Psoas muscle (tissue), 8 donors: ENCODE data around the gene DNPH1. TPM values are rescaled to one million over a fixed set of nuclear protein-coding genes. Genes with fewer than 3 reads are reported as not detected.

ENCODE experiments used
- ATAC-seq, 4 donors: fragments of 200-7000 bp; cut with Tn5 transposase; one replicate each; pipeline ENCODE4 v1.9.1; 2020; ENCODE audit warnings: moderate library complexity in 3 of 4, mild to moderate bottlenecking in 2 of 4
- DNase-seq, 2 donors: peaks; one replicate each; pipeline ENCODE4 v3.0.0-alpha.2; 2020
- H3K27ac ChIP-seq: fragments of 200-600 bp; one replicate; pipeline ENCODE4 v1.8.0; 2022
- H3K27me3 ChIP-seq, 3 donors: fragments of 200-600 bp in 1 of 3; one replicate each; pipeline versions ENCODE4 v1.6.1 to v1.8.0; 2013 to 2022; ENCODE audit warnings: low read length in 2 of 3, mild to moderate bottlenecking in 2 of 3, moderate library complexity in 1 of 3; ENCODE audit not compliant: insufficient read depth in 3 of 3
- H3K36me3 ChIP-seq, 2 donors: fragments of 200-600 bp in 1 of 2; one replicate each; pipeline versions ENCODE4 v1.6.1 to v1.8.0; 2013 to 2022; ENCODE audit warnings: low read depth in 1 of 2, mild to moderate bottlenecking in 1 of 2, moderate library complexity in 1 of 2; ENCODE audit not compliant: insufficient read depth in 1 of 2
- H3K4me1 ChIP-seq: fragments of 200-600 bp; one replicate; pipeline ENCODE4 v1.8.0; 2022
- H3K4me3 ChIP-seq: fragments of 200-600 bp; one replicate; pipeline ENCODE4 v1.8.0; 2022; ENCODE audit warnings: mild to moderate bottlenecking
- H3K9me3 ChIP-seq: fragments of 200-600 bp; one replicate; pipeline ENCODE4 v1.8.0; 2022
- CTCF ChIP-seq: fragments of 200-600 bp; IDR thresholded peaks from one replicate; pipeline ENCODE4 v1.8.0; 2022; ENCODE audit warnings: antibody characterized with exemption
- WGBS, 3 donors: extraction: QIAGEN DNeasy Blood & Tissue Kit; methylation state at CpG; one replicate each; pipeline versions ENCODE4 v1.1.6 to v1.1.7; 2013; 5-methylcytosine and 5-hydroxymethylcytosine counted together
- intact Hi-C, 2 donors: fragments of 100-400 bp; cut with DNase I; formaldehyde crosslinking; loops; one replicate each; pipeline versions ENCODE4 v1.11.0 to v1.14.2; 2022
- polyA plus RNA-seq, 3 donors: library from polyadenylated mRNA; stranded (reverse); fragments of 200-250 nt; gene quantifications; one replicate each; pipeline ENCODE4 v1.2.3, GENCODE V29; 2013
- total RNA-seq, 4 donors: library from RNA; stranded (reverse); fragmentation: NEBNext Ultra II Directional in 2 of 4; extraction: Animal tissue kit (Norgen Biotek cat#: 25700) in 2 of 4; gene quantifications; one replicate each; pipeline versions ENCODE4 v1.2.1 to v1.2.4, GENCODE V29; 2021 to 2023
- donor health status: healthy with polysubstance abuse.
- donor health status: DM: no; HTN: no; CAD: no; lungs with moderate emphysema.
- donor health status: Bipolar disorder and iron deficiency.
- donor health status: healthy.
- donor health status: DM: yes; HTN: yes; CAD: no.
- donor health status: DM: no; HTN: no; CAD: no.
- donor health status: DM: no; HTN: no; CAD: no.
- donor health status: DM: yes; HTN: yes; CAD: no.

Gene DNPH1
- total and polyA plus RNA-seq, 7 donors = 20.7 to 83.6 (median 52.5) TPM

DNA sequence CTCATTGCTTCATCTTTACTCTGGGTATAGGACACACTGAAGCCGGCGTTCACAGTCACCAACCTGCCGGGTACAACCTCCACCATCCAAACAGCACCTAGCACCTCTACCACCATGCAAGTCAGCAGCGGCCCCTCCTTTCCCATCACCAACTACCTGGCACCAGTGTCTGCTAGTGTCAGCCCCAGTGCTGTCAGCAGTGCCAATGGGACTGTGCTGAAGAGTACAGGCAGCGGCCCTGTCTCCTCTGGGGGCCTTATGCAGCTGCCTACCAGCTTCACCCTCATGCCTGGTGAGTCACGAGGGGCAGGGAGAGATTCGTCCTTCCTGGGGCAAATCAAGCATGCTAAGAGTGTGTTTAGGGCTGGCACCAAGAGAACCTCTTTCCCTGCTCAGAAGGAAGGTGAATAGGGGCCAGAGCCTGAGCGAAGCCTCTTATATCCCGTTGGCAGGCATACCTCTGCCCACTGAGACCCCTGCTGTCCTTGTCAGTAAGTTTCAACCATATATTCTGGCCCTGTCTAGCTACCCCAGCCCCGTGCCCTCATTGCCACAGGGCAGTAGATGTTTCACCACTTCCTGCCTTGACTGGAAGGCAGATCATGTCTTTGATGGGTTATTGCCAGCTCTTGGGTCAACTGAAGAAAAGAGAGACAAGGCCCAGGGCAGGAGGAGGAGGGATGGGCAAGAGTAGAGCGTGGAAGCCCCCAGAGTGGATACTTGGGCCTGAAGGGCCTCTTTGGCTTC is 53.4 kb downstream of the DNPH1 start:
- Histone ChIP-seq H3K4me3 (no peak overlapping the region), H3K36me3 (peaks cover 11 to 57% of the 10 kb centered on the region in 2 donors), H3K4me1 (peaks cover 34% of the 10 kb centered on the region), H3K9me3 (no peaks in the 10 kb centered on the region), H3K27me3 (no peaks in the 10 kb centered on the region), H3K27ac (peak overlapping the region; percentile 97)
- WGBS, 3 donors = 89 to 93% (median 91%) methylated on average over 11 of the region's 11 CpGs
- no peak for ATAC-seq
- intact Hi-C loops = no loop called here
- TF ChIP-seq CTCF = no peak
- no peak for DNase-seq

Other genes with a start within 250 kb of the DNPH1 start
- gene PPP2R5D, start 244.9 kb downstream of the DNPH1 start, total RNA-seq = 10 to 100 TPM; 25.9 to 36.4 (median 31.0) TPM
- gene PPP2R5D, start 244.9 kb downstream of the DNPH1 start, polyA plus RNA-seq = 10 to 100 TPM; 25.6 to 46.7 (median 27.1) TPM
- 10 to 100 TPM; 20.3 to 27.5 (median 26.9) TPM for gene MEA1, start 215.5 kb downstream of the DNPH1 start, total RNA-seq
- gene MEA1, start 215.5 kb downstream of the DNPH1 start, polyA plus RNA-seq = 10 to 100 TPM; 42.5 to 95.2 (median 48.6) TPM
- gene KLHDC3, start 215.2 kb downstream of the DNPH1 start, total RNA-seq = 100 to 1,000 TPM in 2 of 4 donors, 10 to 100 TPM in 2; 75.2 to 115 (median 99.1) TPM
- gene KLHDC3, start 215.2 kb downstream of the DNPH1 start, polyA plus RNA-seq = 100 to 1,000 TPM in 1 of 3 donors, 10 to 100 TPM in 2; 61.7 to 198 (median 97.1) TPM
- gene RRP36, start 207.9 kb downstream of the DNPH1 start, total RNA-seq = 10 to 100 TPM; 31.0 to 47.3 (median 37.5) TPM
- gene RRP36, start 207.9 kb downstream of the DNPH1 start, polyA plus RNA-seq = 10 to 100 TPM; 39.7 to 70.5 (median 68.2) TPM
- gene CUL7, start 175.6 kb downstream of the DNPH1 start, total RNA-seq = 10 to 100 TPM in 3 of 4 donors, 1 to 10 TPM in 1; 9.3 to 23.4 (median 20.1) TPM
- gene CUL7, start 175.6 kb downstream of the DNPH1 start, polyA plus RNA-seq = 10 to 100 TPM in 1 of 3 donors, 1 to 10 TPM in 2; 6.0 to 11.5 (median 6.5) TPM
- gene MRPL2, start 170.0 kb downstream of the DNPH1 start, total RNA-seq = 100 to 1,000 TPM in 1 of 4 donors, 10 to 100 TPM in 3; 61.3 to 138 (median 94.5) TPM
- gene MRPL2, start 170.0 kb downstream of the DNPH1 start, polyA plus RNA-seq = 100 to 1,000 TPM in 1 of 3 donors, 10 to 100 TPM in 2; 91.1 to 139 (median 91.2) TPM
- gene KLC4, start 169.8 kb downstream of the DNPH1 start, total RNA-seq = 10 to 100 TPM; 13.0 to 20.9 (median 15.0) TPM
- 10 to 100 TPM; 12.2 to 17.2 (median 13.2) TPM for gene KLC4, start 169.8 kb downstream of the DNPH1 start, polyA plus RNA-seq
- 1 to 10 TPM in 2 of 4 donors, under 1 TPM in 2; 0.61 to 1.6 (median 1.1) TPM for gene PTK7, start 153.2 kb downstream of the DNPH1 start, total RNA-seq
- under 1 TPM; 0.17 to 0.90 (median 0.23) TPM for gene PTK7, start 153.2 kb downstream of the DNPH1 start, polyA plus RNA-seq
- gene SRF, start 58.2 kb downstream of the DNPH1 start, total RNA-seq = 10 to 100 TPM; 36.4 to 46.6 (median 40.1) TPM
- 10 to 100 TPM; 26.3 to 57.7 (median 34.7) TPM for gene SRF, start 58.2 kb downstream of the DNPH1 start, polyA plus RNA-seq
- 10 to 100 TPM in 2 of 4 donors, 1 to 10 TPM in 2; 6.5 to 10.9 (median 9.6) TPM for gene CUL9, start 47.3 kb downstream of the DNPH1 start, total RNA-seq
- 10 to 100 TPM in 2 of 3 donors, 1 to 10 TPM in 1; 6.3 to 10.8 (median 10.7) TPM for gene CUL9, start 47.3 kb downstream of the DNPH1 start, polyA plus RNA-seq
- gene TTBK1, start 14.0 kb upstream of the DNPH1 start, total RNA-seq = not detected
- gene TTBK1, start 14.0 kb upstream of the DNPH1 start, polyA plus RNA-seq = under 1 TPM in 2 of 3 donors, not detected in 1; 0.01 to 0.03 TPM
- gene SLC22A7, start 68.8 kb upstream of the DNPH1 start, total RNA-seq = not detected
- gene SLC22A7, start 68.8 kb upstream of the DNPH1 start, polyA plus RNA-seq = not detected
- gene CRIP3, start 79.3 kb upstream of the DNPH1 start, total RNA-seq = under 1 TPM in 1 of 4 donors, not detected in 3; 0.47 TPM
- gene CRIP3, start 79.3 kb upstream of the DNPH1 start, polyA plus RNA-seq = under 1 TPM; 0.05 to 0.15 (median 0.09) TPM
- 10 to 100 TPM in 1 of 4 donors, 1 to 10 TPM in 3; 7.7 to 14.3 (median 9.5) TPM for gene ZNF318, start 140.2 kb upstream of the DNPH1 start, total RNA-seq
- 10 to 100 TPM in 1 of 3 donors, 1 to 10 TPM in 2; 3.4 to 12.4 (median 4.5) TPM for gene ZNF318, start 140.2 kb upstream of the DNPH1 start, polyA plus RNA-seq
- gene ABCC10, start 198.1 kb upstream of the DNPH1 start, total RNA-seq = 10 to 100 TPM in 2 of 4 donors, 1 to 10 TPM in 2; 7.8 to 11.0 (median 9.9) TPM
- gene ABCC10, start 198.1 kb upstream of the DNPH1 start, polyA plus RNA-seq = 1 to 10 TPM; 8.9 to 9.9 (median 8.9) TPM
- gene DLK2, start 226.1 kb upstream of the DNPH1 start, total RNA-seq = under 1 TPM in 1 of 4 donors, not detected in 3; 0.56 TPM
- under 1 TPM; 0.04 to 0.90 (median 0.10) TPM for gene DLK2, start 226.1 kb upstream of the DNPH1 start, polyA plus RNA-seq
- gene TJAP1, start 248.1 kb upstream of the DNPH1 start, total RNA-seq = 10 to 100 TPM; 31.4 to 39.9 (median 36.3) TPM
- gene TJAP1, start 248.1 kb upstream of the DNPH1 start, polyA plus RNA-seq = 10 to 100 TPM; 18.0 to 35.2 (median 20.8) TPM